Measurements from ENCODE around the gene PGM3.

The PGM3 gene

DNA sequence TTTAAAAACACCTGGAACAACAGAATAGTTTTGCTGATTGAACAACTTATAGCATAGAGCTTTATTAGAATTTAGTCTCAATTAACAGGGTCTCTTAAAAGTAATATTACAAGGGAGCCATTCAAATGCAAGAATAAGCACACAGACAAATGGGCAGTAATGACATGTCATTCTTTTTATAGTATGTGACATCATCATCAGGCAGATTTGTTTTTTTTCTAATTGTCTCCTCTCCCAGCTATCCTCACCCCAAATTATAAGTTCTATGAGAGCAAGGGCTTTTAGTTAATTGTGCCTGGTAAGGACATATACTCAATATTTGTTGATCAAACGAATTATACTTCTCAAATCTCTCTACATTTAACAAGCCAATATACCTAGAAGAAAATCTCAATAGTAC lies 11.0 kb downstream of the PGM3 start:
- no peak overlapping the region for H3K27ac ChIP-seq
- TF ChIP-seq ZFX (IDR thresholded peaks at IDR 0.05; ENCODE audit: borderline replicate concordance): no peak
- TF ChIP-seq, protein P1, sequence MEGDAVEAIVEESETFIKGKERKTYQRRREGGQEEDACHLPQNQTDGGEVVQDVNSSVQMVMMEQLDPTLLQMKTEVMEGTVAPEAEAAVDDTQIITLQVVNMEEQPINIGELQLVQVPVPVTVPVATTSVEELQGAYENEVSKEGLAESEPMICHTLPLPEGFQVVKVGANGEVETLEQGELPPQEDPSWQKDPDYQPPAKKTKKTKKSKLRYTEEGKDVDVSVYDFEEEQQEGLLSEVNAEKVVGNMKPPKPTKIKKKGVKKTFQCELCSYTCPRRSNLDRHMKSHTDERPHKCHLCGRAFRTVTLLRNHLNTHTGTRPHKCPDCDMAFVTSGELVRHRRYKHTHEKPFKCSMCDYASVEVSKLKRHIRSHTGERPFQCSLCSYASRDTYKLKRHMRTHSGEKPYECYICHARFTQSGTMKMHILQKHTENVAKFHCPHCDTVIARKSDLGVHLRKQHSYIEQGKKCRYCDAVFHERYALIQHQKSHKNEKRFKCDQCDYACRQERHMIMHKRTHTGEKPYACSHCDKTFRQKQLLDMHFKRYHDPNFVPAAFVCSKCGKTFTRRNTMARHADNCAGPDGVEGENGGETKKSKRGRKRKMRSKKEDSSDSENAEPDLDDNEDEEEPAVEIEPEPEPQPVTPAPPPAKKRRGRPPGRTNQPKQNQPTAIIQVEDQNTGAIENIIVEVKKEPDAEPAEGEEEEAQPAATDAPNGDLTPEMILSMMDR (IDR thresholded peaks at IDR 0.05): no peak

DNA sequence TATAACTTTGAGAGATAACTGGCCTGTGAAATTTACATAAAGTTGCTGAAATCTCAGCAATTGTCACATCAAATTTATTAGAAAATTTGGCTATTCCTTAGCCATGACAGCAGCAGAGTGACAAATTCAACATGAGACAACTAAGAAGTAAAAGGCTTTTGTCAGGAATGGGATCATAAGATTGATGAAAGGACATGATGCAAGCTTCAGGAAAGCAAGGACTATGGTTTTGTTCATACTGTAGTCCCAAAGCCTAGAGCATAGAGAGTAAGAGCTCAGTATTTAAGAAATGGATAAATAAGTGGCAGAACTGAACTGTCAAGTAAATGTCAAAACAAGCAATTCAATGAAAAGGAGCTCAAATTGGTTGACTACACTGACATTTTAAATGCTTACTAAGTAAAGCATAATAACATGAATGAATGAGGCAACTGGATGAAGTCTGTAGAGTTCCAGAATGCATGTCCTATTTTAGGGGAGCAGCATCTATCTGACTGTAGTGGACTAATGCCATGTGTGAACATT lies 12.6 kb downstream of the PGM3 start:
- H3K27ac ChIP-seq: no peak overlapping the region
- no peak for TF ChIP-seq ZFX (IDR thresholded peaks at IDR 0.05; ENCODE audit: borderline replicate concordance)
- TF ChIP-seq, protein P1 (IDR thresholded peaks at IDR 0.05): no peak

GRCh38 chr6:83176246-83176645 lies 16.8 kb downstream of the PGM3 start:
- TF ChIP-seq, protein P1 (IDR thresholded peaks at IDR 0.05): no peak
- TF ChIP-seq ZFX (IDR thresholded peaks at IDR 0.05; ENCODE audit: borderline replicate concordance): no peak
- H3K27ac ChIP-seq: no peak overlapping the region

GRCh38 chr6:83169511-83169910 lies 23.6 kb downstream of the PGM3 start:
- no peak for TF ChIP-seq ZFX (IDR thresholded peaks at IDR 0.05; ENCODE audit: borderline replicate concordance)
- TF ChIP-seq, protein P1 (IDR thresholded peaks at IDR 0.05): no peak
- H3K27ac ChIP-seq: no peak overlapping the region

DNA sequence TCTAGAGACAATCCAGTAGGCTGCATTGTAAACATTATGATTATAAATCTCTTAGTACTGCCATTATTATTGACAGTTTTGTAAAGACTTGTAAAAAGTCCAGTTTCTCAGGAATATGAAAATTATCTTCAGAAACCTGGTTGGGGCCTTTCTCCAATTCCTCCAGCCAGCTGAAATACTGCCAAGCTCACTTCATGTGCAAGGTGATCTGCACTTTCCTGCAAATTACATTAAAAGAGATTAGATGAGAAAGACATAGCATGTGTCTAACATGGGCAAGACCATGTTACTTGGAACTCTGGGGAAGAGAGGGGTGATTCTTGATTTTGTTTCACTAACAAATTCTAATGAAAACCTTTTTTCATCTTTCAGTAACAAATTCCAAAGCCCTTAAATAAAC lies 24.0 kb downstream of the PGM3 start:
- H3K27ac ChIP-seq: no peak overlapping the region
- TF ChIP-seq, protein P1 (IDR thresholded peaks at IDR 0.05): no peak
- TF ChIP-seq ZFX (IDR thresholded peaks at IDR 0.05; ENCODE audit: borderline replicate concordance): no peak

DNA sequence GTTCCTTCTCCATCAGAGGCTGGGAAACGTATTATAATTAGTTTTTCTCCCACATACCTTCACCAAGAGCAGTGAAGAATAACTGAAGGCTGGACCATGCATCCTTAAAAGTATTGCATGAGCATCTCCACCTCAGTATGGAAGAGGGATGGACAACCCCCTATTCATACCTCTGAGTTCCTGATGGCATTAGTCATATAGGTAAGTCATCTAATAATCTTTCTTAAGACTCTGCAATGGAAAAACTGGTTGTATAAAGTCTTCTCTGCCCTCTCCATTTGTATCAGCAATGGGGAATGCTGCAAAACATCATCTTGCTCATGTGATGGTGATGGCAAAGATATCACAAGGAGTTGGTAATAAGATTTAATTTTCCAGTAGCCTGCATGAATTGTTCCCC lies 24.5 kb downstream of the PGM3 start:
- TF ChIP-seq, protein P1 (IDR thresholded peaks at IDR 0.05): no peak
- no peak for TF ChIP-seq ZFX (IDR thresholded peaks at IDR 0.05; ENCODE audit: borderline replicate concordance)
- no peak overlapping the region for H3K27ac ChIP-seq

DNA sequence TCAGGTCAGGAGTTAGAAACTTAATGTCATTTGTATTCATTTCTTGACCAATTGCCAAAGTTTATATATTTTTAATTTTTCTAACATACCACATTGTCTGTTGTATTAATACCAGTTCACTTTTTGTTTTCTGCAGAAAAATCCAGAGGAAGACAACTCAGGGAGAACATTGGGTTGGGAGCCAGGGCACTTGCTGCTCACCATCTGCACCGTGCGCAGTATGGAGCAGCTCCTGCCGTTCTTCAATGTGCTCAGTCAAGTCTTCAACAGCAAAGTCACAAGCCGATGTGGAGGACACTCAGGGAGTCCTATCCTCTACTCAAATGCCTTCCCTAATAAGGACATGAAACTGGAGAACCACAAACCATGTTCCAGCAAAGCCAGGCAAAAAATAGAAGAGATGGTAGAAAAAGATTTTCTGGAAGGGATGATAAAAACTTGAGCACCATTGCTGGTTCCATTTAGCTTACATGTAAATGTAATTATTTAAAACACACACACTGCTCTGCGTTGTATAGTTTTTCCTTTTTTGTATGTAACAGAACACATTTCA lies 25.3 kb downstream of the PGM3 start:
- no peak overlapping the region for H3K27ac ChIP-seq
- TF ChIP-seq, protein P1 (IDR thresholded peaks at IDR 0.05): no peak
- no peak for TF ChIP-seq ZFX (IDR thresholded peaks at IDR 0.05; ENCODE audit: borderline replicate concordance)

Data from 22Rv1 (cell line).